ENCODE results near the gene PLXNB3.
A peak's percentile ranks its signal among the peaks of the same experiment; 100 is the strongest.

Gene PLXNB3

GRCh38 chrX:153764786-153765137, 713 bp downstream of the PLXNB3 start:
- TF ChIP-seq MYC (IDR thresholded peaks at IDR 0.05; ENCODE audit: low read depth, low read length) (no peak), CTCF (IDR thresholded peaks at IDR 0.05; ENCODE audit: low read depth, low read length) (no peak), MAX (IDR thresholded peaks at IDR 0.05; ENCODE audit: low read depth, low read length) (no peak), POLR2A (IDR thresholded peaks at IDR 0.05; ENCODE audit: extremely low read depth, insufficient read length) (no peak)
- H3K4me3 ChIP-seq (ENCODE audit: low read depth, low read length): no peak overlapping the region
- DNase-seq (ENCODE audit: low read depth): no peak

- TF ChIP-seq CTCF (IDR thresholded peaks at IDR 0.05; ENCODE audit: low read depth, low read length) (no peak), POLR2A (IDR thresholded peaks at IDR 0.05; ENCODE audit: extremely low read depth, insufficient read length) (no peak), MAX (IDR thresholded peaks at IDR 0.05; ENCODE audit: low read depth, low read length) (no peak), MYC (IDR thresholded peaks at IDR 0.05; ENCODE audit: low read depth, low read length) (no peak)
- no peak overlapping the region for H3K4me3 ChIP-seq (ENCODE audit: low read depth, low read length)
- no peak for DNase-seq (ENCODE audit: low read depth)
Measured at GRCh38 chrX:153765138-153766079, 1.4 kb downstream of the PLXNB3 start.

- peak; percentile 19 for TF ChIP-seq POLR2A (IDR thresholded peaks at IDR 0.05; ENCODE audit: extremely low read depth, insufficient read length)
- TF ChIP-seq CTCF (IDR thresholded peaks at IDR 0.05; ENCODE audit: low read depth, low read length): no peak
- TF ChIP-seq MAX (IDR thresholded peaks at IDR 0.05; ENCODE audit: low read depth, low read length): peak; percentile 36; the same call in 1 of the 2 replicates
- TF ChIP-seq MYC (IDR thresholded peaks at IDR 0.05; ENCODE audit: low read depth, low read length): peak; percentile 51; the same call in 1 of the 2 replicates
- DNase-seq (ENCODE audit: low read depth): peak; percentile 88
- H3K4me3 ChIP-seq (ENCODE audit: low read depth, low read length): peak overlapping the region; percentile 46
Measured at GRCh38 chrX:153766098-153766817, 2.2 kb downstream of the PLXNB3 start.

- DNase-seq (ENCODE audit: low read depth): no peak
- TF ChIP-seq POLR2A (IDR thresholded peaks at IDR 0.05; ENCODE audit: extremely low read depth, insufficient read length) (no peak), MYC (IDR thresholded peaks at IDR 0.05; ENCODE audit: low read depth, low read length) (no peak), MAX (IDR thresholded peaks at IDR 0.05; ENCODE audit: low read depth, low read length) (no peak), CTCF (IDR thresholded peaks at IDR 0.05; ENCODE audit: low read depth, low read length) (no peak)
- H3K4me3 ChIP-seq (ENCODE audit: low read depth, low read length): no peak overlapping the region
Measured at GRCh38 chrX:153766871-153767673, 3.0 kb downstream of the PLXNB3 start.

GRCh38 chrX:153767674-153768055, 3.6 kb downstream of the PLXNB3 start:
- no peak for DNase-seq (ENCODE audit: low read depth)
- TF ChIP-seq MYC (IDR thresholded peaks at IDR 0.05; ENCODE audit: low read depth, low read length) (no peak), POLR2A (IDR thresholded peaks at IDR 0.05; ENCODE audit: extremely low read depth, insufficient read length) (no peak)
- no peak overlapping the region for H3K4me3 ChIP-seq (ENCODE audit: low read depth, low read length)
